Prostate gland (tissue), 2 donors: Measurements from ENCODE around the gene PRAMEF12.

ENCODE experiments used
- POLR2A ChIP-seq: fragments of 450-650 bp; IDR thresholded peaks from one replicate; pipeline ENCODE4 v1.6.1; 2016; ENCODE audit warnings: antibody characterized with exemption, mild to moderate bottlenecking
- TF ChIP-seq, protein P1 (sequence below), 4 experiments: fragments of 200-600 bp in 2 of 4; fragments of 450-650 bp in 2 of 4; sonication (generic) in 2 of 4; IDR thresholded peaks; 1 replicate in 3 of 4; 2 replicates in 1 of 4; pipeline ENCODE4 v1.5.1; 2016 to 2019; ENCODE audit warnings: antibody characterized with exemption in 4 of 4, mild to moderate bottlenecking in 2 of 4, moderate library complexity in 2 of 4

- TF ChIP-seq POLR2A, result no peak
- TF ChIP-seq, protein P1, sequence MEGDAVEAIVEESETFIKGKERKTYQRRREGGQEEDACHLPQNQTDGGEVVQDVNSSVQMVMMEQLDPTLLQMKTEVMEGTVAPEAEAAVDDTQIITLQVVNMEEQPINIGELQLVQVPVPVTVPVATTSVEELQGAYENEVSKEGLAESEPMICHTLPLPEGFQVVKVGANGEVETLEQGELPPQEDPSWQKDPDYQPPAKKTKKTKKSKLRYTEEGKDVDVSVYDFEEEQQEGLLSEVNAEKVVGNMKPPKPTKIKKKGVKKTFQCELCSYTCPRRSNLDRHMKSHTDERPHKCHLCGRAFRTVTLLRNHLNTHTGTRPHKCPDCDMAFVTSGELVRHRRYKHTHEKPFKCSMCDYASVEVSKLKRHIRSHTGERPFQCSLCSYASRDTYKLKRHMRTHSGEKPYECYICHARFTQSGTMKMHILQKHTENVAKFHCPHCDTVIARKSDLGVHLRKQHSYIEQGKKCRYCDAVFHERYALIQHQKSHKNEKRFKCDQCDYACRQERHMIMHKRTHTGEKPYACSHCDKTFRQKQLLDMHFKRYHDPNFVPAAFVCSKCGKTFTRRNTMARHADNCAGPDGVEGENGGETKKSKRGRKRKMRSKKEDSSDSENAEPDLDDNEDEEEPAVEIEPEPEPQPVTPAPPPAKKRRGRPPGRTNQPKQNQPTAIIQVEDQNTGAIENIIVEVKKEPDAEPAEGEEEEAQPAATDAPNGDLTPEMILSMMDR (IDR thresholded peaks at IDR 0.05), result no peak
These were observed 31.6 kb upstream of the PRAMEF12 start for GRCh38 chr1:12741946-12742345.
